ENCODE results near the gene SLITRK2.

SLITRK2 gene

DNA sequence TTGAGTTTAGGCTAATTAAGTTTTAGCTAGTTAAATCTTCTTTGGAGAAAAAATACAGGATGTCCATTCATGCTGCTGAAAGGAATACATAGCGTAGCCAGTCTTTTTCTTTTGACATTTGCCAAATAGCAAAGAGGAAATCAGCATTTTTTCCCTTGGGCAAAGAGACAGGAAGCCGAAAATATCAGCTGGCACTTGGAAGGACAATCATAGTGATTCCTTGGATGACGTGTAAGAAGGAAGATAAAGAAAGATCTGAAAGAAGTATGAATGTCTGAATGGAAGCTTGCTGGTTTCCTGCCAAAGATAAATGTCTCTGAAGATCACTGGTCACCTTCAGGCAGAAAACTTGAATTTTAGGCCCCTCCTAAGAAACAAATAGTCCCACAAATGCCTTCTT is 44.2 kb downstream of the SLITRK2 start:
- DNase-seq: no peak

DNA sequence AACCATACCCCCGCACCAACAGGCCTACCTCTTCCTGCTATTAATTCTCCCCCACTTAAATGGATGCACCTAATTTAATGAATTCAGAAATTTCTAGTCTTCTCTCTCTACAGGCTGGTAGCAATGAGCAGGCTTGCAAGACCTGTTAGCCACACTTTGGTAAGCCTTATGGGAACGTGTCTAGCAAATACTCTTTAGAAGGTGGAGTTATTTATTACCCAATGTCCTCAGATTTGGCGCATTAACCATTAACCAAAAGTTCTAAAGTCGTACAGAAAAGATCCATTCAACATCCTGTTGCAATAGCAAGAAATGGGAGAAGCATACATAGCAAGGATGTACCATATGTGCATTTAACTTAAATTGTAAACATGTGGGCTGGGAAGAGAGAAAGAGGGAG is 47.5 kb downstream of the SLITRK2 start:
- no peak for DNase-seq
